ENCODE data around the gene UNC5CL. TPM values are rescaled to one million over a fixed set of nuclear protein-coding genes. Genes with fewer than 3 reads are reported as not detected.
"Not testable (repeated sequence)": the region's sequence is repeated elsewhere in the genome, so short reads cannot be mapped to it uniquely, and the experiment has no call there.

UNC5CL gene
- total and polyA plus RNA-seq, 2 experiments from 2014 or later: not detected

GRCh38 chr6:41021832-41022231 is 17.2 kb downstream of the UNC5CL start:
- WGBS, 2 experiments (ENCODE audit: low coverage in 1 of 2, low lambda C conversion rate in 2 of 2, missing lambda C conversion rate in 2 of 2): 69 to 79% methylated on average over 3 of the region's 3 CpGs
- no peaks in the 10 kb centered on the region for H3K9me2 ChIP-seq (ENCODE audit: insufficient read depth)
- peak overlapping the region; percentile 7; the same call in 1 of the 2 replicates for H3K9ac ChIP-seq
- in situ Hi-C loops (cut with MboI): loop anchor here (5.0 kb wide), 1 partner anchor 125 kb away; no protein-coding TSS in a partner anchor
- no peak for TF ChIP-seq EZH2phosphoT487 (IDR thresholded peaks at IDR 0.05; ENCODE audit: insufficient read depth, low read depth)
- no peak for TF ChIP-seq EZH2 (IDR thresholded peaks at IDR 0.05; ENCODE audit: insufficient read depth, poor library complexity, severe bottlenecking)
- peaks cover 12% of the 10 kb centered on the region for H3K4me1 ChIP-seq (ENCODE audit: insufficient read depth)
- no peak overlapping the region for H2AFZ ChIP-seq
- DNase-seq: peak; percentile 65
- no peak overlapping the region for H3K27ac ChIP-seq
- H3K4me2 ChIP-seq (ENCODE audit: unreplicated experiment): no peak overlapping the region
- no peaks in the 10 kb centered on the region for H3K9me3 ChIP-seq (ENCODE audit: low read depth)
- H3K4me3 ChIP-seq: no peak overlapping the region
- H3K27me3 ChIP-seq (replicated peaks; ENCODE audit: insufficient read depth): no peaks in the 10 kb centered on the region
- H4K20me1 ChIP-seq (ENCODE audit: insufficient read depth): no peaks in the 10 kb centered on the region
- no peaks in the 10 kb centered on the region for H3F3A ChIP-seq (ENCODE audit: insufficient read depth)
- H3K79me2 ChIP-seq (ENCODE audit: insufficient read depth): no peaks in the 10 kb centered on the region
- H3K36me3 ChIP-seq (ENCODE audit: low read depth): no peaks in the 10 kb centered on the region

DNA sequence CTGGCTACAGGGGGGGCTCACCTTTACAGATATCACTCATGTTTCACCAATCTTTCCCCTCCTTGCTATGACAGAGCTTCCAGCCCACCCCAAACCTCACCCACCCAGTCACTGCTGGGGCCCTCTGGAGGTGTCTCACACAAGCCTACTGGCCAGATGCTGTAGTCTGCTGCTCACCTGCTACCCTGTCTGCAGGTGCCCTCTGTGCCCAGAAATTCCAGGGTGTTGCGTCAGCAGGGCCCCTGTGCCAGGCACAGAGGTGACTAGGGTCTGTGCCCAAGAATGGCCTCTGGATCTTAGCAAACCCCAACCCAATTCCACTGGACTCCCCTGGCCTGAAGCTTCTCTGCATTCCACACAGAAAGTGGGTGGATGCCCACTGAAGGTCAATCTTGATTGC is 21.4 kb downstream of the UNC5CL start:
- Histone ChIP-seq H3K36me3 (ENCODE audit: low read depth) (no peaks in the 10 kb centered on the region), H3K9ac (no peak overlapping the region), H3F3A (ENCODE audit: insufficient read depth) (no peaks in the 10 kb centered on the region), H3K9me2 (ENCODE audit: insufficient read depth) (no peaks in the 10 kb centered on the region), H4K20me1 (ENCODE audit: insufficient read depth) (no peaks in the 10 kb centered on the region), H2AFZ (no peak overlapping the region), H3K9me3 (ENCODE audit: low read depth) (no peaks in the 10 kb centered on the region), H3K4me3 (no peak overlapping the region), H3K4me1 (ENCODE audit: insufficient read depth) (peaks cover 12% of the 10 kb centered on the region), H3K79me2 (ENCODE audit: insufficient read depth) (no peaks in the 10 kb centered on the region), H3K27ac (no peak overlapping the region), H3K4me2 (ENCODE audit: unreplicated experiment) (no peak overlapping the region), H3K27me3 (replicated peaks; ENCODE audit: insufficient read depth) (no peaks in the 10 kb centered on the region)
- in situ Hi-C loops (cut with MboI): no loop called here
- WGBS, 2 experiments (ENCODE audit: low coverage in 1 of 2, low lambda C conversion rate in 2 of 2, missing lambda C conversion rate in 2 of 2): 78% methylated on average over 1 of the region's 1 CpG; no CpG with 5 or more reads in 1 of the 2 experiments
- TF ChIP-seq EZH2 (IDR thresholded peaks at IDR 0.05; ENCODE audit: insufficient read depth, poor library complexity, severe bottlenecking) (no peak), EZH2phosphoT487 (IDR thresholded peaks at IDR 0.05; ENCODE audit: insufficient read depth, low read depth) (no peak)
- DNase-seq: no peak

DNA sequence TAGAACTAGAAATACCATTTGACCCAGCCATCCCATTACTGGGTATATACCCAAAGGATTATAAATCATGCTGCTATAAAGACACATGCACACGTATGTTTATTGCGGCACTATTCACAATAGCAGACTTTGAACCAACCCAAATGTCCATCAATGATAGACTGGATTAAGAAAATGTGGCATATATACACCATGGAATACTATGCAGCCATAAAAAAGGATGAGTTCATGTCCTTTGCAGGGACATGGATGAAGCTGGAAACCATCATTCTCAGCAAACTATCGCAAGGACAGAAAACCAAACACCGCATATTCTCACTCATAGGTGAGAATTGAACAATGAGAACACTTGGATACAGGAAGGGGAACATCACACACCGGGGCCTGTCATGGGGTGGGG is 23.2 kb downstream of the UNC5CL start:
- H3K79me2 ChIP-seq (ENCODE audit: insufficient read depth); H2AFZ ChIP-seq; H3K4me2 ChIP-seq (ENCODE audit: unreplicated experiment); H3K36me3 ChIP-seq (ENCODE audit: low read depth); H3K9me2 ChIP-seq (ENCODE audit: insufficient read depth); H3K4me3 ChIP-seq; H3K27me3 ChIP-seq (replicated peaks; ENCODE audit: insufficient read depth); H3K9me3 ChIP-seq (ENCODE audit: low read depth); H3K9ac ChIP-seq; H4K20me1 ChIP-seq (ENCODE audit: insufficient read depth); H3K4me1 ChIP-seq (ENCODE audit: insufficient read depth); H3F3A ChIP-seq (ENCODE audit: insufficient read depth); DNase-seq; H3K27ac ChIP-seq; in situ Hi-C loops (cut with MboI): not testable (repeated sequence)
- 71 to 78% methylated on average over 5 of the region's 5 CpGs for WGBS, 2 experiments (ENCODE audit: low coverage in 1 of 2, low lambda C conversion rate in 2 of 2, missing lambda C conversion rate in 2 of 2)

DNA sequence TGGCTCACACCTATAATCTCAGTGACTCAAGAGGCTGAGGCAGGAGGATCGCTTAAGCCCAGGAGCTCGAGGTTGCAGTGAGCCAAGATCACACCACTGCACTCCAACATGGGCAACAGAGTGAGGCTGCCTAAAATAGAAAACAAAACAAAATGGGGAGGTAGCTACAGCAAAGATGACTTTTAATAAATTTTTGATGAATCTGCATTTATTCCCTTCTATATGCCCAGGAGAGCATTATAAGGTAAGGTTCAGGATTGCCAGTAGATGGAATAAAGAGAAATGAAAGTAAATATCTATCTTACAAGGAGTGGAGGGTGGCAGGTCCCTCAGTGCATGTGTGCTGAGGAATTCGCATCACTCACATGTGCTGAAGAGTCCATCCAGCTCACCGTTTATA is 24.2 kb downstream of the UNC5CL start:
- no peak for DNase-seq
- no peak overlapping the region for H2AFZ ChIP-seq
- H3K79me2 ChIP-seq (ENCODE audit: insufficient read depth): no peaks in the 10 kb centered on the region
- no peak overlapping the region for H3K9ac ChIP-seq
- no peak overlapping the region for H3K4me2 ChIP-seq (ENCODE audit: unreplicated experiment)
- H3F3A ChIP-seq (ENCODE audit: insufficient read depth): no peaks in the 10 kb centered on the region
- H3K4me1 ChIP-seq (ENCODE audit: insufficient read depth): no peaks in the 10 kb centered on the region
- 81 to 88% methylated on average over 4 of the region's 4 CpGs for WGBS, 2 experiments (ENCODE audit: low coverage in 1 of 2, low lambda C conversion rate in 2 of 2, missing lambda C conversion rate in 2 of 2)
- no peaks in the 10 kb centered on the region for H3K27me3 ChIP-seq (replicated peaks; ENCODE audit: insufficient read depth)
- no peaks in the 10 kb centered on the region for H4K20me1 ChIP-seq (ENCODE audit: insufficient read depth)
- no peak overlapping the region for H3K27ac ChIP-seq
- H3K9me3 ChIP-seq (ENCODE audit: low read depth): no peaks in the 10 kb centered on the region
- H3K9me2 ChIP-seq (ENCODE audit: insufficient read depth): no peaks in the 10 kb centered on the region
- in situ Hi-C loops (cut with MboI): no loop called here
- H3K4me3 ChIP-seq: no peak overlapping the region
- no peaks in the 10 kb centered on the region for H3K36me3 ChIP-seq (ENCODE audit: low read depth)
- no peak for TF ChIP-seq EZH2phosphoT487 (IDR thresholded peaks at IDR 0.05; ENCODE audit: insufficient read depth, low read depth)
- no peak for TF ChIP-seq EZH2 (IDR thresholded peaks at IDR 0.05; ENCODE audit: insufficient read depth, poor library complexity, severe bottlenecking)
